Naive thymus-derived CD4-positive, alpha-beta T cell (primary cell): ENCODE data around the gene CAMTA1. TPM values are rescaled to one million over a fixed set of nuclear protein-coding genes. Genes with fewer than 3 reads are reported as not detected.

Source experiments
- ATAC-seq: fragments of 150-1000 bp; cut with Tn5 transposase; 2 replicates; pipeline ENCODE4 v1.10.0; 2021; ENCODE audit warnings: mild to moderate bottlenecking, moderate library complexity
- CTCF ChIA-PET: fragments of 350-600 bp; sonication (Branson Sonifier 250); formaldehyde crosslinking; loops from one replicate; lab custom pipeline; 2021; ENCODE audit warnings: antibody characterized with exemption; lab: Charles Lee
- POLR2A ChIA-PET: fragments of 350-600 bp; sonication (Branson Sonifier 250); formaldehyde crosslinking; loops from one replicate; lab custom pipeline; 2021; ENCODE audit warnings: antibody characterized with exemption, inconsistent platforms; lab: Charles Lee
- DNase-seq, 9 donors: peaks; one replicate each; pipeline versions ENCODE4 v3.0.0 to v3.0.0-alpha.2; 2020 to 2022; ENCODE audit warnings: mixed read lengths in 1 of 9
- H3K27ac ChIP-seq: one replicate; pipeline ENCODE4 v1.7.0; 2013; ENCODE audit warnings: mild to moderate bottlenecking, low read depth, low read length, moderate library complexity
- H3K27me3 ChIP-seq, 2 donors: one replicate each; pipeline ENCODE4 v1.7.0; 2013; ENCODE audit warnings: low read length in 2 of 2, mild to moderate bottlenecking in 2 of 2, moderate library complexity in 2 of 2; ENCODE audit not compliant: control insufficient read depth in 2 of 2, insufficient read depth in 2 of 2
- H3K36me3 ChIP-seq, 3 experiments: 1 replicate in 2 of 3; 2 replicates in 1 of 3; pipeline ENCODE4 v1.7.0; 2013; ENCODE audit warnings: low read length in 3 of 3, mild to moderate bottlenecking in 3 of 3, moderate library complexity in 1 of 3; ENCODE audit not compliant: insufficient read depth in 3 of 3, control insufficient read depth in 2 of 3
- H3K4me1 ChIP-seq, 2 donors: one replicate each; pipeline ENCODE4 v1.7.0; 2013; ENCODE audit warnings: low read length in 2 of 2, mild to moderate bottlenecking in 2 of 2, moderate library complexity in 1 of 2; ENCODE audit not compliant: control insufficient read depth in 2 of 2, insufficient read depth in 2 of 2
- H3K4me3 ChIP-seq: 2 replicates; pipeline ENCODE4 v1.7.0; 2013; ENCODE audit warnings: mild to moderate bottlenecking, low read length
- H3K9me3 ChIP-seq, 3 experiments: 1 replicate in 2 of 3; 2 replicates in 1 of 3; pipeline ENCODE4 v1.7.0; 2013; ENCODE audit warnings: low read length in 3 of 3; ENCODE audit not compliant: control insufficient read depth in 2 of 3
- H3K27ac Mint-ChIP-seq, 9 donors: one replicate each; pipeline ENCODE4 v1.8.0; 2020 to 2022; ENCODE audit warnings: mixed read lengths in 9 of 9, mild to moderate bottlenecking in 8 of 9, moderate library complexity in 5 of 9, inconsistent platforms in 2 of 9
- H3K27me3 Mint-ChIP-seq, 5 donors: one replicate each; pipeline ENCODE4 v1.8.0; 2021 to 2022; ENCODE audit warnings: mixed read lengths in 5 of 5, mild to moderate bottlenecking in 1 of 5
- H3K36me3 Mint-ChIP-seq, 5 donors: one replicate each; pipeline ENCODE4 v1.8.0; 2020 to 2022; ENCODE audit warnings: mixed read lengths in 5 of 5, mild to moderate bottlenecking in 3 of 5, inconsistent platforms in 1 of 5
- H3K4me1 Mint-ChIP-seq, 7 donors: one replicate each; pipeline ENCODE4 v1.8.0; 2020 to 2022; ENCODE audit warnings: mixed read lengths in 7 of 7, mild to moderate bottlenecking in 3 of 7, inconsistent platforms in 1 of 7
- H3K4me3 Mint-ChIP-seq, 10 donors: one replicate each; pipeline ENCODE4 v1.8.0; 2020 to 2022; ENCODE audit warnings: mild to moderate bottlenecking in 10 of 10, mixed read lengths in 10 of 10, moderate library complexity in 6 of 10, inconsistent platforms in 2 of 10
- H3K9me3 Mint-ChIP-seq, 11 donors: one replicate each; pipeline ENCODE4 v1.8.0; 2020 to 2022; ENCODE audit warnings: mixed read lengths in 11 of 11, mild to moderate bottlenecking in 4 of 11, inconsistent platforms in 1 of 11, moderate library complexity in 1 of 11
- intact Hi-C, 2 donors: fragments of 100-400 bp; cut with micrococcal nuclease; formaldehyde crosslinking; loops; one replicate each; pipeline ENCODE4 v1.15.1; 2023
- polyA plus RNA-seq, 2 donors: library from polyadenylated mRNA; unstranded; fragments of 300-500 nt; fragmentation: Illumina TruSeq; gene quantifications; one replicate each; pipeline ENCODE4 v1.2.3, GENCODE V29; 2021
- total RNA-seq, 6 experiments: library from RNA in 5 of 6; stranded (reverse) in 5 of 6; gene quantifications; 1 replicate in 5 of 6; 2 replicates in 1 of 6; pipeline ENCODE4 v1.2.3 and lab custom pipeline; 2021 to 2026

The CAMTA1 gene
- total and polyA plus RNA-seq, 7 experiments from 2014 or later = 38.1 to 68.6 (median 42.6) TPM

GRCh38 chr1:6880951-6881690 is 95.9 kb downstream of the CAMTA1 start:
- no peak overlapping the region for H3K4me3 Mint-ChIP-seq
- peaks cover 0 to 20% (median 0%) of the 10 kb centered on the region in 5 donors for H3K36me3 Mint-ChIP-seq
- no peak for DNase-seq
- peaks cover 0 to 4% (median 2%) of the 10 kb centered on the region in 7 donors for H3K4me1 Mint-ChIP-seq
- H3K4me3 ChIP-seq = no peak overlapping the region
- H3K27ac ChIP-seq = no peak overlapping the region
- CTCF ChIA-PET = no interaction called here
- H3K27ac Mint-ChIP-seq = peak overlapping the region in 1 of 9 donors; percentile 31
- no peaks in the 10 kb centered on the region for H3K4me1 ChIP-seq
- POLR2A ChIA-PET = no interaction called here
- ATAC-seq = no peak
- H3K36me3 ChIP-seq = no peaks in the 10 kb centered on the region
- H3K27me3 ChIP-seq = no peaks in the 10 kb centered on the region
- H3K27me3 Mint-ChIP-seq = no peaks in the 10 kb centered on the region
- intact Hi-C loops = no loop called here
- no peaks in the 10 kb centered on the region for H3K9me3 ChIP-seq
- H3K9me3 Mint-ChIP-seq = no peaks in the 10 kb centered on the region

GRCh38 chr1:6882414-6882813 is 97.2 kb downstream of the CAMTA1 start:
- ChIA-PET POLR2A (no interaction called here), CTCF (interaction anchor here (1.4 kb wide), 1 partner anchor 163 kb away, joined by 3 read pairs; no protein-coding TSS in a partner anchor)
- no peak overlapping the region for H3K27ac Mint-ChIP-seq
- ATAC-seq = no peak
- Histone ChIP-seq H3K4me1 (no peaks in the 10 kb centered on the region), H3K36me3 (no peaks in the 10 kb centered on the region), H3K9me3 (no peaks in the 10 kb centered on the region), H3K27ac (no peak overlapping the region), H3K27me3 (no peaks in the 10 kb centered on the region), H3K4me3 (no peak overlapping the region)
- no peaks in the 10 kb centered on the region for H3K27me3 Mint-ChIP-seq
- H3K36me3 Mint-ChIP-seq = peaks cover 0 to 17% (median 0%) of the 10 kb centered on the region in 5 donors
- DNase-seq = no peak
- H3K4me3 Mint-ChIP-seq = no peak overlapping the region
- intact Hi-C loops = no loop called here
- peaks cover 0 to 4% (median 2%) of the 10 kb centered on the region in 7 donors for H3K4me1 Mint-ChIP-seq
- H3K9me3 Mint-ChIP-seq = no peaks in the 10 kb centered on the region

GRCh38 chr1:6884652-6885153 is 99.4 kb downstream of the CAMTA1 start:
- H3K4me1 Mint-ChIP-seq = peaks cover 0 to 5% (median 2%) of the 10 kb centered on the region in 7 donors
- peaks cover 0 to 11% (median 0%) of the 10 kb centered on the region in 5 donors for H3K36me3 Mint-ChIP-seq
- Histone ChIP-seq H3K4me1 (no peaks in the 10 kb centered on the region), H3K36me3 (no peaks in the 10 kb centered on the region), H3K9me3 (no peaks in the 10 kb centered on the region), H3K27ac (no peak overlapping the region), H3K27me3 (no peaks in the 10 kb centered on the region), H3K4me3 (no peak overlapping the region)
- no peak overlapping the region for H3K4me3 Mint-ChIP-seq
- DNase-seq (no peak), ATAC-seq (no peak)
- ChIA-PET CTCF (no interaction called here), POLR2A (no interaction called here)
- intact Hi-C loops = no loop called here
- H3K27me3 Mint-ChIP-seq = no peaks in the 10 kb centered on the region
- no peak overlapping the region for H3K27ac Mint-ChIP-seq
- H3K9me3 Mint-ChIP-seq = no peaks in the 10 kb centered on the region

GRCh38 chr1:6885426-6885825 is 100.2 kb downstream of the CAMTA1 start:
- no peak overlapping the region for H3K4me3 ChIP-seq
- POLR2A ChIA-PET = no interaction called here
- Mint-ChIP-seq H3K4me3 (no peak overlapping the region), H3K4me1 (peaks cover 0 to 5% (median 2%) of the 10 kb centered on the region in 7 donors), H3K27ac (no peak overlapping the region), H3K9me3 (no peaks in the 10 kb centered on the region), H3K27me3 (no peaks in the 10 kb centered on the region), H3K36me3 (peaks cover 0 to 11% (median 0%) of the 10 kb centered on the region in 5 donors)
- no peaks in the 10 kb centered on the region for H3K9me3 ChIP-seq
- CTCF ChIA-PET = no interaction called here
- intact Hi-C loops = no loop called here
- no peaks in the 10 kb centered on the region for H3K36me3 ChIP-seq
- no peaks in the 10 kb centered on the region for H3K27me3 ChIP-seq
- H3K4me1 ChIP-seq = no peaks in the 10 kb centered on the region
- DNase-seq = no peak
- ATAC-seq = no peak
- no peak overlapping the region for H3K27ac ChIP-seq

GRCh38 chr1:6886523-6886922 is 101.3 kb downstream of the CAMTA1 start:
- Mint-ChIP-seq H3K9me3 (no peaks in the 10 kb centered on the region), H3K27me3 (no peaks in the 10 kb centered on the region), H3K27ac (no peak overlapping the region), H3K4me1 (peaks cover 0 to 5% (median 0%) of the 10 kb centered on the region in 7 donors), H3K4me3 (no peak overlapping the region), H3K36me3 (peaks cover 0 to 8% (median 0%) of the 10 kb centered on the region in 5 donors)
- DNase-seq = no peak
- H3K4me1 ChIP-seq = no peaks in the 10 kb centered on the region
- intact Hi-C loops = no loop called here
- no peak overlapping the region for H3K27ac ChIP-seq
- no peaks in the 10 kb centered on the region for H3K9me3 ChIP-seq
- no peaks in the 10 kb centered on the region for H3K27me3 ChIP-seq
- no peaks in the 10 kb centered on the region for H3K36me3 ChIP-seq
- no peak overlapping the region for H3K4me3 ChIP-seq
- ATAC-seq = no peak
- ChIA-PET CTCF (no interaction called here), POLR2A (no interaction called here)

- intact Hi-C loops = no loop called here
- H3K36me3 ChIP-seq = no peaks in the 10 kb centered on the region
- DNase-seq = no peak
- H3K4me1 ChIP-seq = no peaks in the 10 kb centered on the region
- no peak overlapping the region for H3K27ac ChIP-seq
- no peak overlapping the region for H3K4me3 ChIP-seq
- H3K4me1 Mint-ChIP-seq = peaks cover 0 to 5% (median 0%) of the 10 kb centered on the region in 7 donors
- POLR2A ChIA-PET = no interaction called here
- peaks cover 0 to 9% (median 0%) of the 10 kb centered on the region in 5 donors for H3K36me3 Mint-ChIP-seq
- CTCF ChIA-PET = no interaction called here
- H3K27me3 Mint-ChIP-seq = no peaks in the 10 kb centered on the region
- no peaks in the 10 kb centered on the region for H3K27me3 ChIP-seq
- no peaks in the 10 kb centered on the region for H3K9me3 ChIP-seq
- ATAC-seq = no peak
- no peak overlapping the region for H3K4me3 Mint-ChIP-seq
- no peaks in the 10 kb centered on the region for H3K9me3 Mint-ChIP-seq
- H3K27ac Mint-ChIP-seq = no peak overlapping the region
Observed at GRCh38 chr1:6888268-6888667, 103.0 kb downstream of the CAMTA1 start.

GRCh38 chr1:6888870-6889269 is 103.6 kb downstream of the CAMTA1 start:
- no peaks in the 10 kb centered on the region for H3K36me3 ChIP-seq
- Mint-ChIP-seq H3K36me3 (peaks cover 0 to 12% (median 0%) of the 10 kb centered on the region in 5 donors), H3K27ac (no peak overlapping the region), H3K4me3 (no peak overlapping the region), H3K9me3 (no peaks in the 10 kb centered on the region), H3K27me3 (no peaks in the 10 kb centered on the region), H3K4me1 (peaks cover 0 to 5% (median 0%) of the 10 kb centered on the region in 7 donors)
- H3K9me3 ChIP-seq = no peaks in the 10 kb centered on the region
- H3K4me3 ChIP-seq = no peak overlapping the region
- intact Hi-C loops = no loop called here
- no peaks in the 10 kb centered on the region for H3K4me1 ChIP-seq
- no peak for DNase-seq
- ChIA-PET POLR2A (no interaction called here), CTCF (interaction anchor here (1.0 kb wide), 1 partner anchor 13 kb away, joined by 4 read pairs; no protein-coding TSS in a partner anchor)
- no peaks in the 10 kb centered on the region for H3K27me3 ChIP-seq
- H3K27ac ChIP-seq = no peak overlapping the region
- ATAC-seq = no peak
